Esophagus squamous epithelium (tissue), 4 donors: ENCODE measurements around the gene MED15.

ENCODE experiments used
- CTCF ChIP-seq, 6 experiments: fragments of 450-650 bp in 4 of 6; fragments of 200-600 bp in 2 of 6; sonication (generic) in 2 of 6; IDR thresholded peaks; one replicate each; pipeline ENCODE4 v1.5.1; 2016 to 2019; ENCODE audit warnings: antibody characterized with exemption in 6 of 6, mild to moderate bottlenecking in 4 of 6, moderate library complexity in 4 of 6
- POLR2A ChIP-seq, 4 donors: fragments of 450-650 bp; IDR thresholded peaks; one replicate each; pipeline ENCODE4 v1.6.1; 2017; ENCODE audit warnings: antibody characterized with exemption in 4 of 4, mild to moderate bottlenecking in 4 of 4, moderate library complexity in 3 of 4

GRCh38 chr22:20589614-20590476 lies 82.4 kb downstream of the MED15 start:
- TF ChIP-seq CTCF (IDR thresholded peaks at IDR 0.05) = no peak
- no peak for TF ChIP-seq POLR2A (IDR thresholded peaks at IDR 0.05)
